Prostate gland (tissue), 2 donors: ENCODE measurements around the gene TUBB. TPM values are rescaled to one million over a fixed set of nuclear protein-coding genes. Genes with fewer than 3 reads are reported as not detected.
"Not testable (repeated sequence)": the region's sequence is repeated elsewhere in the genome, so short reads cannot be mapped to it uniquely, and the experiment has no call there.

Experiments
- DNase-seq: peaks from one replicate; pipeline ENCODE4 v3.0.0-alpha.2; 2019; ENCODE audit warnings: low spot score
- H3K27ac ChIP-seq, 2 donors: fragments of 200-600 bp; sonication (generic); 2 replicates each; pipeline ENCODE4 v1.5.1; 2017 to 2019
- H3K27me3 ChIP-seq: fragments of 200-600 bp; sonication (generic); replicated peaks from 2 replicates; pipeline ENCODE4 v1.5.1; 2019; ENCODE audit not compliant: insufficient read depth
- H3K36me3 ChIP-seq, 2 donors: fragments of 200-600 bp; sonication (generic); 1 replicate in 1 of 2; 2 replicates in 1 of 2; pipeline versions ENCODE4 v1.5.1 to v1.8.1; 2017 to 2019
- H3K4me1 ChIP-seq: fragments of 200-600 bp; sonication (generic); replicated peaks from 2 replicates; pipeline ENCODE4 v1.5.1; 2019
- H3K4me3 ChIP-seq, 2 donors: fragments of 200-600 bp; sonication (generic); 2 replicates each; pipeline ENCODE4 v1.5.1; 2017 to 2019
- H3K9me3 ChIP-seq: fragments of 200-600 bp; sonication (generic); 2 replicates; pipeline ENCODE4 v1.5.1; 2017
- POLR2A ChIP-seq: fragments of 450-650 bp; IDR thresholded peaks from one replicate; pipeline ENCODE4 v1.6.1; 2016; ENCODE audit warnings: antibody characterized with exemption, mild to moderate bottlenecking
- POLR2AphosphoS5 ChIP-seq: sonication (generic); formaldehyde crosslinking; IDR thresholded peaks from one replicate; pipeline ENCODE4 v1.6.1; 2017; ENCODE audit warnings: antibody characterized with exemption
- WGBS: methylation state at CpG from one replicate; pipeline ENCODE4 v1.1.5; 2018; 5-methylcytosine and 5-hydroxymethylcytosine counted together
- intact Hi-C: fragments of 100-400 bp; cut with DNase I; formaldehyde crosslinking; loops from one replicate; pipeline ENCODE4 v1.14.2; 2022
- total RNA-seq, 2 donors: library from RNA; depleted of rRNA; stranded (reverse); fragments of >200 nt; gene quantifications; one replicate each; pipeline ENCODE4 v1.1.0, GENCODE V29; 2016
- TF ChIP-seq, protein P1 (sequence below), 4 experiments: fragments of 200-600 bp in 2 of 4; fragments of 450-650 bp in 2 of 4; sonication (generic) in 2 of 4; IDR thresholded peaks; 1 replicate in 3 of 4; 2 replicates in 1 of 4; pipeline ENCODE4 v1.5.1; 2016 to 2019; ENCODE audit warnings: antibody characterized with exemption in 4 of 4, mild to moderate bottlenecking in 2 of 4, moderate library complexity in 2 of 4

Gene TUBB
- total RNA-seq, 2 donors from 2014 or later, result 196 to 270 TPM

DNA sequence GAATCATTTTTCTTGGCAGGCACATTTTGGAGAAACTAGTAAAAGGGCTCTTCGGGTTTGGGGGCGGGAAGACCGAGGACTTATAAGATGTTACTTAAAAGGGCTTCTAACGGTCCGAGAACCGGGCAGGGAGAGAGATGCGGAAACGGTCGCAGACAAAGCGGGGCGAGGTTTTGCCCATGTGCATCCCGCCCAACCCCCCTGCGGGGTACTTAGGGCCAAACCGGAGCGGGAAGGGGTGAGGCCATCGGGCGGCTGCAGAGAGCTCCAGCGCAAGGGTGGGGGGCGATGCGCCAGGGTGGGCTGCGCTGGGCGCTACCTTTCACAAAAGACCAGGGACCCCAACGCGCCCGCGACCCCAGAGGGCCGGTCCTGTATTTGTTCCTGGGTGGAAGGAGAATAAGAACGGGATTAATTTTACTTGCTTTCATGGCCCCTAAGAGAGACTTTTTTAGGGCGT, 616 bp downstream of the TUBB start:
- Histone ChIP-seq H3K4me3 (peak overlapping the region; percentile 60 to 88), H3K4me1 (peaks cover 9% of the 10 kb centered on the region), H3K36me3 (peaks cover 0 to 10% of the 10 kb centered on the region in 2 donors), H3K27ac (peak overlapping the region; percentile 88 to 96), H3K9me3 (no peaks in the 10 kb centered on the region), H3K27me3 (no peaks in the 10 kb centered on the region)
- WGBS, result under 1% methylated on average over 29 of the region's 29 CpGs
- TF ChIP-seq POLR2A (peak; percentile 15), POLR2AphosphoS5 (peak; percentile 5)
- TF ChIP-seq, protein P1, sequence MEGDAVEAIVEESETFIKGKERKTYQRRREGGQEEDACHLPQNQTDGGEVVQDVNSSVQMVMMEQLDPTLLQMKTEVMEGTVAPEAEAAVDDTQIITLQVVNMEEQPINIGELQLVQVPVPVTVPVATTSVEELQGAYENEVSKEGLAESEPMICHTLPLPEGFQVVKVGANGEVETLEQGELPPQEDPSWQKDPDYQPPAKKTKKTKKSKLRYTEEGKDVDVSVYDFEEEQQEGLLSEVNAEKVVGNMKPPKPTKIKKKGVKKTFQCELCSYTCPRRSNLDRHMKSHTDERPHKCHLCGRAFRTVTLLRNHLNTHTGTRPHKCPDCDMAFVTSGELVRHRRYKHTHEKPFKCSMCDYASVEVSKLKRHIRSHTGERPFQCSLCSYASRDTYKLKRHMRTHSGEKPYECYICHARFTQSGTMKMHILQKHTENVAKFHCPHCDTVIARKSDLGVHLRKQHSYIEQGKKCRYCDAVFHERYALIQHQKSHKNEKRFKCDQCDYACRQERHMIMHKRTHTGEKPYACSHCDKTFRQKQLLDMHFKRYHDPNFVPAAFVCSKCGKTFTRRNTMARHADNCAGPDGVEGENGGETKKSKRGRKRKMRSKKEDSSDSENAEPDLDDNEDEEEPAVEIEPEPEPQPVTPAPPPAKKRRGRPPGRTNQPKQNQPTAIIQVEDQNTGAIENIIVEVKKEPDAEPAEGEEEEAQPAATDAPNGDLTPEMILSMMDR (IDR thresholded peaks at IDR 0.05), result no peak
- intact Hi-C loops, result loop anchor here (2.0 to 5.0 kb wide), 3 partner anchors 34 to 163 kb away; partner anchors contain the start of genes GNL1, MRPS18B, PPP1R10 and PPP1R18
- DNase-seq, result peak; percentile 70

GRCh38 chr6:30721198-30722024, 1.3 kb downstream of the TUBB start:
- TF ChIP-seq POLR2AphosphoS5, result peak; percentile 81
- TF ChIP-seq, protein P1 (IDR thresholded peaks at IDR 0.05), result peak; percentile 52 to 85 (median 68)
- TF ChIP-seq POLR2A, result peak; percentile 58
- Histone ChIP-seq H3K27me3 (no peaks in the 10 kb centered on the region), H3K4me3 (peak overlapping the region; percentile 60 to 88), H3K9me3 (no peaks in the 10 kb centered on the region), H3K4me1 (peaks cover 6% of the 10 kb centered on the region), H3K36me3 (peaks cover 0 to 10% of the 10 kb centered on the region in 2 donors), H3K27ac (peak overlapping the region; percentile 88 to 96)
- WGBS, result under 1% methylated on average over 63 of the region's 71 CpGs
- intact Hi-C loops, result loop anchor here (1.0 to 5.0 kb wide), 4 partner anchors 35 to 164 kb away; partner anchors contain the start of genes GNL1, MRPS18B, PPP1R10 and PPP1R18
- peak; percentile 89 for DNase-seq

DNA sequence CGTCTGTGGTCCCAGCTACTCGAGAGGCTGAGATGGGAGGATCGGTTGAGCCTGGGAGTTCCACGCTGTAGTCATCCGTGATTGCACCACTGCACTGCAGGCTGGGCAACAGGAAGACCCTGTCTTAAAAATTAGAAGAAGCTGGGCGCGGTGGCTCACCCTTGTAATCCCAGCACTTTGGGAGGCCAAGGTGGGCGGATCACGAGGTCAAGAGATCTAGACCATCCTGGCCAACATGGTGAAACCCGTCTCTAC, 1.8 kb downstream of the TUBB start:
- intact Hi-C loops, result loop anchor here (1.0 to 5.0 kb wide), 2 partner anchors 43 to 165 kb away; partner anchors contain the start of genes GNL1 and PRR3
- WGBS, result 0% methylated on average over 10 of the region's 10 CpGs
- not testable (repeated sequence) for DNase-seq, H3K27me3 ChIP-seq, H3K9me3 ChIP-seq, H3K4me1 ChIP-seq, H3K36me3 ChIP-seq
- H3K27ac ChIP-seq, result peak overlapping the region; percentile 88 to 96
- peak overlapping the region; percentile 60 to 88 for H3K4me3 ChIP-seq

GRCh38 chr6:30722280-30723112, 2.3 kb downstream of the TUBB start:
- peak; percentile 81 for DNase-seq
- Histone ChIP-seq H3K36me3 (peaks cover 0 to 10% of the 10 kb centered on the region in 2 donors), H3K9me3 (no peaks in the 10 kb centered on the region), H3K27ac (peak overlapping the region; percentile 88 to 96), H3K4me1 (peaks cover 6% of the 10 kb centered on the region), H3K27me3 (no peaks in the 10 kb centered on the region), H3K4me3 (peak overlapping the region; percentile 60 to 88)
- TF ChIP-seq, protein P1 (IDR thresholded peaks at IDR 0.05), result peak; percentile 94 to 99 (median 98)
- TF ChIP-seq POLR2AphosphoS5 (peak; percentile 85), POLR2A (no peak)
- WGBS, result 6% methylated on average over 27 of the region's 27 CpGs
- intact Hi-C loops, result loop anchor here (1.0 to 5.0 kb wide), 2 partner anchors 43 to 165 kb away; partner anchors contain the start of genes GNL1 and PRR3

DNA sequence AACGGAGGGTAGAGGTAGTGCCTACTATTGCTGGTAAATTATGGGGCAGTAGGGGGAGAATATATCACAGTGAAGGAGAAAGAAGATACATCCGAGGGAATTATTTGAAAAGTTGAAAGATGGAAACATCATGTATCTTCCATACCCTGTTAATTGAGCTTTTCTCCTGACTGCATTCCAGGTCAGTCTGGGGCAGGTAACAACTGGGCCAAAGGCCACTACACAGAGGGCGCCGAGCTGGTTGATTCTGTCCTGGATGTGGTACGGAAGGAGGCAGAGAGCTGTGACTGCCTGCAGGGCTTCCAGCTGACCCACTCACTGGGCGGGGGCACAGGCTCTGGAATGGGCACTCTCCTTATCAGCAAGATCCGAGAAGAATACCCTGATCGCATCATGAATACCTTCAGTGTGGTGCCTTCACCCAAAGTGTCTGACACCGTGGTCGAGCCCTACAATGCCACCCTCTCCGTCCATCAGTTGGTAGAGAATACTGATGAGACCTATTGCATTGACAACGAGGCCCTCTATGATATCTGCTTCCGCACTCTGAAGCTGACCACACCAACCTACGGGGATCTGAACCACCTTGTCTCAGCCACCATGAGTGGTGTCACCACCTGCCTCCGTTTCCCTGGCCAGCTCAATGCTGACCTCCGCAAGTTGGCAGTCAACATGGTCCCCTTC, 3.1 kb downstream of the TUBB start:
- intact Hi-C loops, result loop anchor here (5.0 kb wide), 1 partner anchor 166 kb away; the partner anchor contains the start of genes GNL1 and PRR3
- H3K27me3 ChIP-seq, H3K4me1 ChIP-seq, H3K9me3 ChIP-seq, H3K36me3 ChIP-seq, H3K4me3 ChIP-seq, DNase-seq: not testable (repeated sequence)
- H3K27ac ChIP-seq, result peak overlapping the region in 1 of 2 donors; percentile 96
- WGBS, result 33% methylated on average over 16 of the region's 16 CpGs

DNA sequence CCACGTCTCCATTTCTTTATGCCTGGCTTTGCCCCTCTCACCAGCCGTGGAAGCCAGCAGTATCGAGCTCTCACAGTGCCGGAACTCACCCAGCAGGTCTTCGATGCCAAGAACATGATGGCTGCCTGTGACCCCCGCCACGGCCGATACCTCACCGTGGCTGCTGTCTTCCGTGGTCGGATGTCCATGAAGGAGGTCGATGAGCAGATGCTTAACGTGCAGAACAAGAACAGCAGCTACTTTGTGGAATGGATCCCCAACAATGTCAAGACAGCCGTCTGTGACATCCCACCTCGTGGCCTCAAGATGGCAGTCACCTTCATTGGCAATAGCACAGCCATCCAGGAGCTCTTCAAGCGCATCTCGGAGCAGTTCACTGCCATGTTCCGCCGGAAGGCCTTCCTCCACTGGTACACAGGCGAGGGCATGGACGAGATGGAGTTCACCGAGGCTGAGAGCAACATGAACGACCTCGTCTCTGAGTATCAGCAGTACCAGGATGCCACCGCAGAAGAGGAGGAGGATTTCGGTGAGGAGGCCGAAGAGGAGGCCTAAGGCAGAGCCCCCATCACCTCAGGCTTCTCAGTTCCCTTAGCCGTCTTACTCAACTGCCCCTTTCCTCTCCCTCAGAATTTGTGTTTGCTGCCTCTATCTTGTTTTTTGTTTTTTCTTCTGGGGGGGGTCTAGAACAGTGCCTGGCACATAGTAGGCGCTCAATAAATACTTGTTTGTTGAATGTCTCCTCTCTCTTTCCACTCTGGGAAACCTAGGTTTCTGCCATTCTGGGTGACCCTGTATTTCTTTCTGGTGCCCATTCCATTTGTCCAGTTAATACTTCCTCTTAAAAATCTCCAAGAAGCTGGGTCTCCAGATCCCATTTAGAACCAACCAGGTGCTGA, 3.9 kb downstream of the TUBB start:
- H3K4me1 ChIP-seq, H3K27me3 ChIP-seq, H3K9me3 ChIP-seq, DNase-seq, H3K4me3 ChIP-seq, H3K27ac ChIP-seq, H3K36me3 ChIP-seq: not testable (repeated sequence)
- intact Hi-C loops, result loop anchor here (5.0 kb wide), 1 partner anchor 167 kb away; the partner anchor contains the start of genes GNL1 and PRR3
- 37% methylated on average over 29 of the region's 29 CpGs for WGBS
